OCI-LY7 (cell line): Measurements from ENCODE around the gene KLHL1.

Experiments used
- CTCF ChIP-seq: fragments of 200-600 bp; sonication (generic); conservative IDR thresholded peaks from 2 replicates; pipeline ENCODE4 v1.5.1; 2014; ENCODE audit warnings: mild to moderate bottlenecking, antibody characterized with exemption, low read length, moderate library complexity, mixed read lengths
- EZH2phosphoT487 ChIP-seq: fragments of 200-600 bp; sonication (generic); IDR thresholded peaks from 2 replicates; pipeline ENCODE4 v1.6.1; 2018; ENCODE audit warnings: low read depth, borderline replicate concordance, mild to moderate bottlenecking, mixed run types, antibody characterized with exemption, low read length, moderate library complexity, mixed read lengths

GRCh38 chr13:70023516-70023915 is 84.7 kb downstream of the KLHL1 start:
- TF ChIP-seq CTCF (no peak), EZH2phosphoT487 (no peak)
